Measurements from ENCODE around the gene KIF1B.

KIF1B gene

GRCh38 chr1:10278880-10279279 lies 68.5 kb downstream of the KIF1B start:
- Histone ChIP-seq H3K27ac (ENCODE audit: extremely low read depth, low read depth, low read length) (no peak overlapping the region), H3K9me3 (ENCODE audit: control insufficient read depth, insufficient read depth, low read depth, low read length) (no peaks in the 10 kb centered on the region), H3K4me1 (ENCODE audit: control insufficient read depth, insufficient read depth, low read length) (no peaks in the 10 kb centered on the region), H3K36me3 (ENCODE audit: control insufficient read depth in 2 of 2, insufficient read depth in 1 of 2, low read length in 2 of 2) (peaks cover 32 to 75% of the 10 kb centered on the region in 2 experiments), H3K4me3 (ENCODE audit: low read depth, low read length) (no peak overlapping the region)
- ChIA-PET POLR2A (no interaction called here), CTCF (no interaction called here)
- TF ChIP-seq ZNF239 (tag by site-specific recombination; IDR thresholded peaks at IDR 0.05) = no peak
- no peak for TF ChIP-seq ZNF701 (tag by site-specific recombination; IDR thresholded peaks at IDR 0.05)
- no peak for TF ChIP-seq ZNF518A (tag by site-specific recombination; conservative IDR thresholded peaks at IDR 0.05; ENCODE audit: low read depth)
- TF ChIP-seq, protein P1, sequence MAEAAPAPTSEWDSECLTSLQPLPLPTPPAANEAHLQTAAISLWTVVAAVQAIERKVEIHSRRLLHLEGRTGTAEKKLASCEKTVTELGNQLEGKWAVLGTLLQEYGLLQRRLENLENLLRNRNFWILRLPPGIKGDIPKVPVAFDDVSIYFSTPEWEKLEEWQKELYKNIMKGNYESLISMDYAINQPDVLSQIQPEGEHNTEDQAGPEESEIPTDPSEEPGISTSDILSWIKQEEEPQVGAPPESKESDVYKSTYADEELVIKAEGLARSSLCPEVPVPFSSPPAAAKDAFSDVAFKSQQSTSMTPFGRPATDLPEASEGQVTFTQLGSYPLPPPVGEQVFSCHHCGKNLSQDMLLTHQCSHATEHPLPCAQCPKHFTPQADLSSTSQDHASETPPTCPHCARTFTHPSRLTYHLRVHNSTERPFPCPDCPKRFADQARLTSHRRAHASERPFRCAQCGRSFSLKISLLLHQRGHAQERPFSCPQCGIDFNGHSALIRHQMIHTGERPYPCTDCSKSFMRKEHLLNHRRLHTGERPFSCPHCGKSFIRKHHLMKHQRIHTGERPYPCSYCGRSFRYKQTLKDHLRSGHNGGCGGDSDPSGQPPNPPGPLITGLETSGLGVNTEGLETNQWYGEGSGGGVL (tag by site-specific recombination; IDR thresholded peaks at IDR 0.05) = no peak
- TF ChIP-seq, protein P2, sequence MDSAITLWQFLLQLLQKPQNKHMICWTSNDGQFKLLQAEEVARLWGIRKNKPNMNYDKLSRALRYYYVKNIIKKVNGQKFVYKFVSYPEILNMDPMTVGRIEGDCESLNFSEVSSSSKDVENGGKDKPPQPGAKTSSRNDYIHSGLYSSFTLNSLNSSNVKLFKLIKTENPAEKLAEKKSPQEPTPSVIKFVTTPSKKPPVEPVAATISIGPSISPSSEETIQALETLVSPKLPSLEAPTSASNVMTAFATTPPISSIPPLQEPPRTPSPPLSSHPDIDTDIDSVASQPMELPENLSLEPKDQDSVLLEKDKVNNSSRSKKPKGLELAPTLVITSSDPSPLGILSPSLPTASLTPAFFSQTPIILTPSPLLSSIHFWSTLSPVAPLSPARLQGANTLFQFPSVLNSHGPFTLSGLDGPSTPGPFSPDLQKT (IDR thresholded peaks at IDR 0.05; ENCODE audit: borderline replicate concordance, low read depth, low read length) = no peak
- no peak for TF ChIP-seq ZNF23 (tag by site-specific recombination; IDR thresholded peaks at IDR 0.05; ENCODE audit: borderline replicate concordance)
- TF ChIP-seq, protein P3, sequence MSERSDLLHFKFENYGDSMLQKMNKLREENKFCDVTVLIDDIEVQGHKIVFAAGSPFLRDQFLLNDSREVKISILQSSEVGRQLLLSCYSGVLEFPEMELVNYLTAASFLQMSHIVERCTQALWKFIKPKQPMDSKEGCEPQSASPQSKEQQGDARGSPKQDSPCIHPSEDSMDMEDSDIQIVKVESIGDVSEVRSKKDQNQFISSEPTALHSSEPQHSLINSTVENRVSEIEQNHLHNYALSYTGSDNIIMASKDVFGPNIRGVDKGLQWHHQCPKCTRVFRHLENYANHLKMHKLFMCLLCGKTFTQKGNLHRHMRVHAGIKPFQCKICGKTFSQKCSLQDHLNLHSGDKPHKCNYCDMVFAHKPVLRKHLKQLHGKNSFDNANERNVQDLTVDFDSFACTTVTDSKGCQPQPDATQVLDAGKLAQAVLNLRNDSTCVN (tag by site-specific recombination; optimal IDR thresholded peaks at IDR 0.05) = no peak
- TF ChIP-seq ZFHX2 (tag by site-specific recombination; conservative IDR thresholded peaks at IDR 0.05) = no peak
- no peak for TF ChIP-seq KLF10 (tag by site-specific recombination; IDR thresholded peaks at IDR 0.05)
- no peak for TF ChIP-seq ZNF596 (tag by site-specific recombination; IDR thresholded peaks at IDR 0.05)
- no peak for TF ChIP-seq ZNF768 (tag by site-specific recombination; IDR thresholded peaks at IDR 0.05)
- TF ChIP-seq ZNF394 (tag by site-specific recombination; IDR thresholded peaks at IDR 0.05; ENCODE audit: borderline replicate concordance) = no peak
- TF ChIP-seq ZNF549 (tag by site-specific recombination; IDR thresholded peaks at IDR 0.05) = no peak
- no peak for TF ChIP-seq KLF9 (tag by site-specific recombination; IDR thresholded peaks at IDR 0.05; ENCODE audit: low read depth)
- TF ChIP-seq, protein P4, sequence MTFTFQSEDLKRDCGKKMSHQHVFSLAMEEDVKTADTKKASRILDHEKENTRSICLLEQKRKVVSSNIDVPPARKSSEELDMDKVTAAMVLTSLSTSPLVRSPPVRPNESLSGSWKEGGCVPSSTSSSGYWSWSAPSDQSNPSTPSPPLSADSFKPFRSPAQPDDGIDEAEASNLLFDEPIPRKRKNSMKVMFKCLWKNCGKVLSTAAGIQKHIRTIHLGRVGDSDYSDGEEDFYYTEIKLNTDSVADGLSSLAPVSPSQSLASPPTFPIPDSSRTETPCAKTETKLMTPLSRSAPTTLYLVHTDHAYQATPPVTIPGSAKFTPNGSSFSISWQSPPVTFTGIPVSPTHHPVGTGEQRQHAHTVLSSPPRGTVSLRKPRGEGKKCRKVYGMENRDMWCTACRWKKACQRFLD (tag by site-specific recombination; IDR thresholded peaks at IDR 0.05) = no peak
- no peak for TF ChIP-seq PRDM1 (tag by site-specific recombination; IDR thresholded peaks at IDR 0.05)
- no peak for TF ChIP-seq ZNF157 (tag by site-specific recombination; IDR thresholded peaks at IDR 0.05)
